ENCODE results near the gene PRTN3.

- TF ChIP-seq CTCF (optimal IDR thresholded peaks at IDR 0.05 in 1 of 3, IDR thresholded peaks at IDR 0.05 in 1 of 3, conservative IDR thresholded peaks at IDR 0.05 in 1 of 3; ENCODE audit: extremely low read depth in 1 of 3, insufficient read depth in 2 of 3, low read length in 3 of 3) (no peak), EZH2 (IDR thresholded peaks at IDR 0.05; ENCODE audit: low read length) (no peak)
These were observed 43.0 kb upstream of the PRTN3 start for GRCh38 chr19:797528-798414.
